GM19395 (cell line): ENCODE measurements around the gene MRPL55.

Source experiments
- ATAC-seq: cut with Tn5 transposase; IDR thresholded peaks from one replicate; pipeline ENCODE4 v1.9.1; 2021; ENCODE audit warnings: mild to moderate bottlenecking, moderate library complexity; ENCODE audit not compliant: unreplicated experiment

MRPL55 gene

DNA sequence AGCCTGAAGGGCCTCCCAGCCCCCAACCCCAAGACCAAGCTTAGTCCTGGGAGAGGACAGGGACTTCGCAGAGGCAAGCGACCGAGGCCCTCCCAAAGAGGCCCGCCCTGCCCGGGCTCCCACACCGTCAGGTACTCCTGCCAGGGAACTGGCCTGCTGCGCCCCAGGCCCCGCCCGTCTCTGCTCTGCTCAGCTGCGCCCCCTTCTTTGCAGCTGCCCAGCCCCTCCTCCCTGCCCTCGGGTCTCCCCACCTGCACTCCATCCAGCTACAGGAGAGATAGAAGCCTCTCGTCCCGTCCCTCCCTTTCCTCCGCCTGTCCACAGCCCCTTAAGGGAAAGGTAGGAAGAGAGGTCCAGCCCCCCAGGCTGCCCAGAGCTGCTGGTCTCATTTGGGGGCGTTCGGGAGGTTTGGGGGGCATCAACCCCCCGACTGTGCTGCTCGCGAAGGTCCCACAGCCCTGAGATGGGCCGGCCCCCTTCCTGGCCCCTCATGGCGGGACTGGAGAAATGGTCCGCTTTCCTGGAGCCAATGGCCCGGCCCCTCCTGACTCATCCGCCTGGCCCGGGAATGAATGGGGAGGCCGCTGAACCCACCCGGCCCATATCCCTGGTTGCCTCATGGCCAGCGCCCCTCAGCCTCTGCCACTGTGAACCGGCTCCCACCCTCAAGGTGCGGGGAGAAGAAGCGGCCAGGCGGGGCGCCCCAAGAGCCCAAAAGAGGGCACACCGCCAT, 48.5 kb downstream of the MRPL55 start:
- ATAC-seq: no peak

DNA sequence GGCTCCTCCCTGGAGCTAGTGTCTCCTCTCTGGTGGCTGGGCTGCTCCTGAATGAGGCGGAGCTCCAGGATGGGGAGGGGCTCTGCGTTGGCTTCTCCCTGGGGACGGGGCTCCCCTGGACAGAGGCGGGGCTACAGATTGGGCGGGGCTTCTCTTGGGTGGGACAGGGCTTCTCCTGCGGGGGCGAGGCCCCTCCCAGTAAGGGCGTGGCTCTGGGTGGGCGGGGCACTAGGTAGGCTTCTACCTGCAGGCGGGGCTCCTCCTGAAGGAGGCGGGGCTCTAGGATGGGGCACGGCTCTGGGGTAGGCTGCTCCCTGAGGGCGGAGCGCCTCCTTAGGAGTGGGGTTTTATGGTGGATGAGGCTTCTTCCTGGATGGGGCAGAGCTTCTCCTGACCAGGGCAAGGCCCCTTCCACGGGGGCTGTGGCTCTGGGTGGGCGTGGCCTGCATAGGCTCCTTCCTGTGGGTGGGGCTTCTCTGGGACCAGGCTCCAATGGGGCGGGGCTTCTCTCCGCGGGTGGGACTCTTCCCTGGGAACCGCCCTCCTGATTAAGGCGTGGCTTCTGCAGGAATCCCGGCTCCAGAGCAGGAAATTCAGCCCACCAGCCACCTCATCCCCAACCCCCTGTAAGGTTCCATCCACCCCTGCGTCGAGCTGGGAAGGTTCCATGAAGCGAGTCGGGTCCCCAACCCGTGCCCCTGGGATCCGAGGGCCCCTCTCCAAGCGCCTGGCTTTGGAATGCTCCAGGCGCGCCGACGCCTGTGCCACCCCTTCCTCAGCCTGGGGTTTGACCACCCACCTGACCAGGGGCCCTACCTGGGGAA, 49.3 kb downstream of the MRPL55 start:
- no peak for ATAC-seq

DNA sequence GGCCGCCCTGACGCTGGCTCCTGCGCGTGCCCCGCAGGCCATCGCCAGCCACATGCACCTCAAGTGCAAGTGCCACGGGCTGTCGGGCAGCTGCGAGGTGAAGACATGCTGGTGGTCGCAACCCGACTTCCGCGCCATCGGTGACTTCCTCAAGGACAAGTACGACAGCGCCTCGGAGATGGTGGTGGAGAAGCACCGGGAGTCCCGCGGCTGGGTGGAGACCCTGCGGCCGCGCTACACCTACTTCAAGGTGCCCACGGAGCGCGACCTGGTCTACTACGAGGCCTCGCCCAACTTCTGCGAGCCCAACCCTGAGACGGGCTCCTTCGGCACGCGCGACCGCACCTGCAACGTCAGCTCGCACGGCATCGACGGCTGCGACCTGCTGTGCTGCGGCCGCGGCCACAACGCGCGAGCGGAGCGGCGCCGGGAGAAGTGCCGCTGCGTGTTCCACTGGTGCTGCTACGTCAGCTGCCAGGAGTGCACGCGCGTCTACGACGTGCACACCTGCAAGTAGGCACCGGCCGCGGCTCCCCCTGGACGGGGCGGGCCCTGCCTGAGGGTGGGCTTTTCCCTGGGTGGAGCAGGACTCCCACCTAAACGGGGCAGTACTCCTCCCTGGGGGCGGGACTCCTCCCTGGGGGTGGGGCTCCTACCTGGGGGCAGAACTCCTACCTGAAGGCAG, 50.0 kb downstream of the MRPL55 start:
- ATAC-seq: no peak

DNA sequence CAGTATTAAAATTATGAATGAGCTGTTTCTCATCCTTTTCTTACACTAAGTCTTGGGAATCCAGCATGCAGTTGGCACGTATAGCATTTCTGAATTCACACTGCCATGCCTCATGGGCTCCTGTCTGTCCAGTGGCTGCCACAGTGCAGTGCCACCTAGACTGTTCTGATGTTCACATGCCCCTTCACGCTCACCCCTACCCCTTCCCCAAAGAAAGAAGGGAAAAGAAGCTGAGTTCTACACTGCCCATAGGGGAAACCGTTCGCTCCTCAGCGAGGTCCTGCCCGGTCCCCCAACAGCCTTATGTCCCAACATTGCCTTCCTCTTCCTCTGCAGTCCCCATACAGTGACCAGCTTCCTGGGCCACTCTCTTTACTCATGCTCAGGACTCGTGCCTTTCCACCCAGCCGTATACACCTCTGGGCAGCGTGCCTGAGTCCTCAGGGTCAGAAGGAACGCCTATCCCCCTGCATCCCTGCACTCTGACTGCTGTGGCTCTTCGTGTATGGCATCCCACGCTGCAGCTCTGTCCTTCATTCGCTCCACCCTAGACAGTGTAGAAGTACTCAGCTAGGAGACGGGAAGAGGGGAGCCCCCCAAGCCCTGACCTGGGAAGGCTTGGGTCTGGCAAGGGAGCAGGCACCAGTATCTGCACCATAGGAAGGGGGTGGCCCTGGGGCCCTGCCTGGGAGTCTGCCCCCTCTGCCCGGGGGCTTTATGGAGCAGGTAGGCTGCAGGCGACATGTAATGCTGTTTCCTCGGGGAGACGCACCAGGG, 50.7 kb downstream of the MRPL55 start:
- ATAC-seq: no peak
